ENCODE data around the gene TIFAB. TPM values are rescaled to one million over a fixed set of nuclear protein-coding genes. Genes with fewer than 3 reads are reported as not detected.
A peak's percentile ranks its signal among the peaks of the same experiment; 100 is the strongest.

Gene TIFAB
- total RNA-seq, 1 donor from 2014 or later, result not detected

- no peak overlapping the region for H3K27ac ChIP-seq
- intact Hi-C loops (cut with DNase I), result no loop called here
- no peaks in the 10 kb centered on the region for H3K36me3 ChIP-seq
- peak; percentile 65 to 92 for DNase-seq (ENCODE audit: extremely low spot score in 2 of 2)
- no peaks in the 10 kb centered on the region for H3K9me3 ChIP-seq
- no peaks in the 10 kb centered on the region for H3K4me1 ChIP-seq
- H3K27me3 ChIP-seq, result no peaks in the 10 kb centered on the region
- no peak overlapping the region for H3K4me3 ChIP-seq
- TF ChIP-seq, protein P1, sequence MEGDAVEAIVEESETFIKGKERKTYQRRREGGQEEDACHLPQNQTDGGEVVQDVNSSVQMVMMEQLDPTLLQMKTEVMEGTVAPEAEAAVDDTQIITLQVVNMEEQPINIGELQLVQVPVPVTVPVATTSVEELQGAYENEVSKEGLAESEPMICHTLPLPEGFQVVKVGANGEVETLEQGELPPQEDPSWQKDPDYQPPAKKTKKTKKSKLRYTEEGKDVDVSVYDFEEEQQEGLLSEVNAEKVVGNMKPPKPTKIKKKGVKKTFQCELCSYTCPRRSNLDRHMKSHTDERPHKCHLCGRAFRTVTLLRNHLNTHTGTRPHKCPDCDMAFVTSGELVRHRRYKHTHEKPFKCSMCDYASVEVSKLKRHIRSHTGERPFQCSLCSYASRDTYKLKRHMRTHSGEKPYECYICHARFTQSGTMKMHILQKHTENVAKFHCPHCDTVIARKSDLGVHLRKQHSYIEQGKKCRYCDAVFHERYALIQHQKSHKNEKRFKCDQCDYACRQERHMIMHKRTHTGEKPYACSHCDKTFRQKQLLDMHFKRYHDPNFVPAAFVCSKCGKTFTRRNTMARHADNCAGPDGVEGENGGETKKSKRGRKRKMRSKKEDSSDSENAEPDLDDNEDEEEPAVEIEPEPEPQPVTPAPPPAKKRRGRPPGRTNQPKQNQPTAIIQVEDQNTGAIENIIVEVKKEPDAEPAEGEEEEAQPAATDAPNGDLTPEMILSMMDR (IDR thresholded peaks at IDR 0.05), result no peak
- TF ChIP-seq POLR2A (IDR thresholded peaks at IDR 0.05), result no peak
- TF ChIP-seq POLR2AphosphoS5 (IDR thresholded peaks at IDR 0.05; ENCODE audit: insufficient read depth in 1 of 2, low read depth in 1 of 2), result no peak
Measured at GRCh38 chr5:135439231-135440205, 12.6 kb downstream of the TIFAB start.

DNA sequence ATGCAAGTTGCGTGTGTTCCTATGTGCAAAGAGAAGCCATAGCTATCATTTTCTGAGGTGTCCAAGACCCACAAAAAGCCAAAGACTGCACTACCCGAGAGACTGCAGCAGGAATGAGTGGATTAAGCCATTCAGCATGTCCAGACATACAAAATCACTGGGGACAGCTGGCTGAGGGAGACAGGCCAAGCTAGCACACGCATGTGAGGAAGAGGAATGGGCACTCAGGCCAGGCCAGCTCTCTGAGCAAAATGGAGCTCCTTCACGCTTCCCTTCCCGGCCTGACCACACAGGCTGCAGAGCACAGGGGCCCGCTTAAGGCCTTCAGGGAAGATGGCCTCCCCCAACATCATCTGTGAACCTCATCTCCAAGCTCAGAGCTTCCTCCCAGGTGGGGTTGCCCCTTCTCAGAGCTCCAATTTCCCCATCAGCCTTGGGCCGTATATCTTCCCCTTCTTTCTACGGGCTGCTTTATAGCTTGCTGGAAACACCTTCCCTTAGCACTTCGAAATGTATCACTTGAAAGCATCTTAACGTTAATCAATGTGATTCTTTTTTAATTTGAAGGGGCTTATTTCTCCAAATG, 13.4 kb downstream of the TIFAB start:
- Histone ChIP-seq H3K9me3 (no peaks in the 10 kb centered on the region), H3K4me1 (no peaks in the 10 kb centered on the region), H3K27ac (no peak overlapping the region), H3K4me3 (no peak overlapping the region), H3K36me3 (no peaks in the 10 kb centered on the region), H3K27me3 (no peaks in the 10 kb centered on the region)
- peak in 1 of 2 donors; percentile 75 for DNase-seq (ENCODE audit: extremely low spot score in 2 of 2)
- TF ChIP-seq POLR2AphosphoS5 (IDR thresholded peaks at IDR 0.05; ENCODE audit: insufficient read depth in 1 of 2, low read depth in 1 of 2), result no peak
- no peak for TF ChIP-seq POLR2A (IDR thresholded peaks at IDR 0.05)
- TF ChIP-seq, protein P1 (IDR thresholded peaks at IDR 0.05), result no peak
- intact Hi-C loops (cut with DNase I), result no loop called here

DNA sequence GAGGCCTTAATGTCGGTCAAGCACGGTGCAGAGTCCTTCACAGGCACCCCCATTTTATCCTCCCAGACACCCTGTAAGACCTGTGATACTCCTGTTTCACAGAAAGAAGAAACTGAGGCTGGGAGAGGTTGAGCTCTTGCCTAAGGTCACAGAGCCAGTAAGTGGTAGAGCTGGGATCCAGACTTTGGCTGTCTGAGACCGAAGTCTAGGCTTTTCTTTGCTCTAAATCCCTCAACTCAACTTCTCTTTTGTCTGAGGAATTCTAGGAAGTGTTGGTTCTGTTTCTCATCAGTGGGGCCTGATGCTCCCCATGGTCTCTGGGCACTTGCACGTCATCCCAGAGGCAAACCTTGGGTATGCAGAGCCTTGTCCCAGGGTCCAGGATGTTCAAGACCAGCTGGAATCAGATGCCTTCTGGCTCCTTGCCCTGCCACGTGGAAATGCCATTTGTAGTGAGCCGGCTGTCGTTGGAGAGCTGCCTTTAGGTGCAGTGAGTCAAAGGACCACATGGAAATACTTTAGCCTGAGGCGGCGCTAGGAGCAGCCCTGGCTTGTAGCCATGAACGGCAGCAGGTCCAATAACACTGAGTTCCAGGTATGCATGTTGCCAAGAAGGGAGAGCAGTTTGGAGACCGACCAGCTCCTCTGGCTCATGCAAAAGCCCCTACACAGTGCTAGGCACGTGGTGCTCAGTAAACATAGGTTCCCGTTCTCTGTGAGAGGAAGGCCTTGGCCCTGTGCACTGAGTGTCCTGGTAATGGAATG, 14.2 kb downstream of the TIFAB start:
- Histone ChIP-seq H3K27ac (no peak overlapping the region), H3K36me3 (no peaks in the 10 kb centered on the region), H3K27me3 (no peaks in the 10 kb centered on the region), H3K4me3 (no peak overlapping the region), H3K4me1 (no peaks in the 10 kb centered on the region), H3K9me3 (no peaks in the 10 kb centered on the region)
- TF ChIP-seq POLR2A (IDR thresholded peaks at IDR 0.05) (no peak), POLR2AphosphoS5 (IDR thresholded peaks at IDR 0.05; ENCODE audit: insufficient read depth in 1 of 2, low read depth in 1 of 2) (no peak)
- TF ChIP-seq, protein P1 (IDR thresholded peaks at IDR 0.05), result no peak
- peak in 1 of 2 donors; percentile 64 for DNase-seq (ENCODE audit: extremely low spot score in 2 of 2)
- intact Hi-C loops (cut with DNase I), result no loop called here

DNA sequence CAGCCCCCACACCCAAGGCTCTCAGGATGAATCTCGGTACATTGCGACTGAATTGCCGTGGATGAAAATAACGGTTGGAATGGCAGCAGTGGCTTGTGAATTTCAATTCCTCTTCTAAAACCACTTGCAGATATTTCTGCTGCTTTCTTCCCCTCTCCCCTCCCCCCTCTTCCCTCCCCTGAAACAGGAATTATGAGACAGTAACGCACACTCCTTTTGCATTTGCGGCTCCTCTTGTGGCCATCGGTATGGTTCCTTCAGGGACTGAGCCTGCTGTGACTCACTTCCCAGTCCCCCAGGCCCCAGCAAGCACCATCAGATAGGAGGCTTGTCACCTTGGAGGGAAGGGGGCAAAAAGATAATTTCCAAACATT, 14.7 kb downstream of the TIFAB start:
- H3K9me3 ChIP-seq, result no peaks in the 10 kb centered on the region
- H3K36me3 ChIP-seq, result no peaks in the 10 kb centered on the region
- intact Hi-C loops (cut with DNase I), result no loop called here
- H3K4me3 ChIP-seq, result no peak overlapping the region
- H3K4me1 ChIP-seq, result no peaks in the 10 kb centered on the region
- no peaks in the 10 kb centered on the region for H3K27me3 ChIP-seq
- TF ChIP-seq POLR2A (IDR thresholded peaks at IDR 0.05), result no peak
- TF ChIP-seq, protein P1 (IDR thresholded peaks at IDR 0.05), result no peak
- no peak for TF ChIP-seq POLR2AphosphoS5 (IDR thresholded peaks at IDR 0.05; ENCODE audit: insufficient read depth in 1 of 2, low read depth in 1 of 2)
- DNase-seq (ENCODE audit: extremely low spot score in 2 of 2), result no peak
- H3K27ac ChIP-seq, result no peak overlapping the region
